ENCODE results near the gene PLCXD3. TPM values are rescaled to one million over a fixed set of nuclear protein-coding genes. Genes with fewer than 3 reads are reported as not detected.

PLCXD3 gene
- total RNA-seq, 2 experiments from 2014 or later: not detected

GRCh38 chr5:41432481-41433253 lies 77.7 kb downstream of the PLCXD3 start:
- intact Hi-C loops (cut with micrococcal nuclease): no loop called here
- TF ChIP-seq CTCF (IDR thresholded peaks at IDR 0.05): no peak
- Mint-ChIP-seq H3K36me3 (ENCODE audit: low read depth) (no peaks in the 10 kb centered on the region), H3K27ac (no peak overlapping the region), H3K4me1 (ENCODE audit: low read depth) (no peaks in the 10 kb centered on the region), H3K9me3 (peaks cover 2% of the 10 kb centered on the region), H3K27me3 (peaks cover under 1% of the 10 kb centered on the region), H3K4me3 (no peak overlapping the region)
- POLR2A ChIA-PET: no interaction called here
- CTCF ChIA-PET: interaction anchor here (1.1 to 1.4 kb wide), 2 partner anchors 21 to 340 kb away, joined by 3 read pairs; no protein-coding TSS in a partner anchor
- no peak for DNase-seq
- ATAC-seq: no peak

DNA sequence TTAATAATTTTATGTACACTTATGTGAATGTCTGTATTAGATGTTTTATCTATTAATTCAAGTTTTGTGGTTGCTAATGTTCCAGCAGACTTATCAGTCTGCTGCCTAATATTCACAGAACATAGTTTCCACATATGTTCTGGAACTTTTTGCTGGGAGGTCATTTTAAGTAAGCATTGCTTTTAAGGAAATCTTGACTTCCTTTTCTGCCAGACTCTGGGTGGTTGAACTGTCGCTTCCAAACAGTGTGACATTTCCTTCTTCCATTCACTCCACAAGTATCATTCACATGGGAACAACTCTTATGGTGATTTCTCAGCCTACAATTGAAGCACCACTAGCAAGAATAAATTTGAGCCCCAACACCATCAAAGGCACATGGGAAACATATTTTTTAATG lies 82.9 kb downstream of the PLCXD3 start:
- POLR2A ChIA-PET: no interaction called here
- Mint-ChIP-seq H3K27me3 (peaks cover 2% of the 10 kb centered on the region), H3K27ac (no peak overlapping the region), H3K4me3 (no peak overlapping the region), H3K36me3 (ENCODE audit: low read depth) (no peaks in the 10 kb centered on the region), H3K9me3 (no peaks in the 10 kb centered on the region), H3K4me1 (ENCODE audit: low read depth) (no peaks in the 10 kb centered on the region)
- intact Hi-C loops (cut with micrococcal nuclease): no loop called here
- DNase-seq: no peak
- CTCF ChIA-PET: no interaction called here
- TF ChIP-seq CTCF (IDR thresholded peaks at IDR 0.05): no peak
- no peak for ATAC-seq

DNA sequence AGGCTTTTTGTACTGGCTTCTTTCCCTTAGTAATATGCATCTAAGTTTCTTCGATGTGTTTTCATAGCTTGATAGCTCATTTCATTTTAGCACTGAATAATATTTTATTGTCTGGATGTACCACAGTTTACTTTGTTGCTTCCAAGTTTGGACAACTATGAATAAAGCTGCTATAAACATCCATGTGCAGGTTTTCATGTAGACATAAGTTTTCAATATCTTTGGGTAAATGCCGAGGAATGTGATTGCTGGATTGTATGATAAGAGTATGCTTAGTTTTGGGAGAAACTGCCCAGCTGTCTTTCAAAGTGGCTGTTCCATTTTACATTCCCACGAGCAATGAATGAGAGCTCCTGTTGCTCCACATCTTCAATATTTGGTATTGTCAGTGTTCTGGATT lies 84.7 kb downstream of the PLCXD3 start:
- no peak overlapping the region for H3K27ac Mint-ChIP-seq
- no peaks in the 10 kb centered on the region for H3K36me3 Mint-ChIP-seq (ENCODE audit: low read depth)
- H3K4me1 Mint-ChIP-seq (ENCODE audit: low read depth): no peaks in the 10 kb centered on the region
- H3K4me3 Mint-ChIP-seq: no peak overlapping the region
- no peaks in the 10 kb centered on the region for H3K9me3 Mint-ChIP-seq
- CTCF ChIA-PET: no interaction called here
- ATAC-seq (no peak), DNase-seq (no peak)
- POLR2A ChIA-PET: no interaction called here
- intact Hi-C loops (cut with micrococcal nuclease): no loop called here
- no peak for TF ChIP-seq CTCF (IDR thresholded peaks at IDR 0.05)
- H3K27me3 Mint-ChIP-seq: peaks cover 2% of the 10 kb centered on the region

- Mint-ChIP-seq H3K4me1 (ENCODE audit: low read depth) (no peaks in the 10 kb centered on the region), H3K4me3 (no peak overlapping the region), H3K9me3 (no peaks in the 10 kb centered on the region), H3K27ac (no peak overlapping the region), H3K27me3 (no peaks in the 10 kb centered on the region), H3K36me3 (ENCODE audit: low read depth) (no peaks in the 10 kb centered on the region)
- DNase-seq: no peak
- CTCF ChIA-PET: no interaction called here
- intact Hi-C loops (cut with micrococcal nuclease): no loop called here
- POLR2A ChIA-PET: no interaction called here
- no peak for TF ChIP-seq CTCF (IDR thresholded peaks at IDR 0.05)
- no peak for ATAC-seq
These were observed 89.8 kb downstream of the PLCXD3 start for GRCh38 chr5:41420492-41421067.

DNA sequence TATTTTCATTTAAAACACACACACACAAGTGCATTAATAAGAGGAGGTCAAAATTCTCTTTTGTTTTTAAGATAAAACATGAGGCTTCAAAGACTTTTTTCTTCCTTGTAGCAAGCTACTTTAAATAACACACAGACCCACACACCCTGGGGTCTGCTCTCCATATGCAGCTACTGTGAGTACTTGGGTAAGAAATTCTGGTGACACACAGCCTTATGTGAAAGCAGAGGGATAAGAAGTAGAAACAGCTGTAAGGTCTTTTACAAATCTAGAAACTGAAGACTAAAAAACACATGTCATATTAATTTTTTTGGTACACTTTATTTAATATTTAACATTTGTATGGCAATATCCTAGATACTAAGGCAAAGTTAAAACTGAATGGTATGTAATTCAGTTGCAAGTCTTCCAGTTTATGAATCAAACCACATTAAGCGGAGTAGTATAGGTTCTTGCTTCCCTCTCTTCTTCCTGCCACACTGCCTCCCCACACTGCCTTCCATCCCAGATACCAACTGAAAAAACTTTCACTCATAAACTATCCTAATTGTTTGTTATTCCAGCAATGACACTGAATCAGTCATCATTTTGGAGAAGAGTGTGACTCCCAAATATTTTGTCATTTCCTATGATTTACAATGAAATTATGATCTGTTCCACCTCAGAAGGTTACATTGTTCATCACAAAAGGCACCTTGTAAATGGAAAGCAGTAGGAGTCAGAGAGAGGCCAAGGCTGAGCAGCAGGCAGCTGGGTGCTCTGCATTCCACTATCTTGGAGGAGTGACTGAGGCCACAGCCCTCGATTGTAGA lies 92.0 kb downstream of the PLCXD3 start:
- Mint-ChIP-seq H3K27me3 (no peaks in the 10 kb centered on the region), H3K4me1 (ENCODE audit: low read depth) (no peaks in the 10 kb centered on the region), H3K4me3 (no peak overlapping the region), H3K36me3 (ENCODE audit: low read depth) (no peaks in the 10 kb centered on the region), H3K27ac (no peak overlapping the region), H3K9me3 (no peaks in the 10 kb centered on the region)
- no peak for TF ChIP-seq CTCF (IDR thresholded peaks at IDR 0.05)
- intact Hi-C loops (cut with micrococcal nuclease): no loop called here
- ATAC-seq: no peak
- ChIA-PET CTCF (no interaction called here), POLR2A (no interaction called here)
- no peak for DNase-seq
